NCI-H2081 (cell line): ENCODE results near the gene SGK2.
"Not testable (repeated sequence)": the region's sequence is repeated elsewhere in the genome, so short reads cannot be mapped to it uniquely, and the experiment has no call there.

ENCODE experiments used
- DNase-seq, 2 experiments: peaks; one replicate each; lab custom pipeline; 2025; lab: John Stamatoyannopoulos, UW

SGK2 gene

GRCh38 chr20:43563429-43563828 is 4.6 kb downstream of the SGK2 start:
- DNase-seq, result no peak

DNA sequence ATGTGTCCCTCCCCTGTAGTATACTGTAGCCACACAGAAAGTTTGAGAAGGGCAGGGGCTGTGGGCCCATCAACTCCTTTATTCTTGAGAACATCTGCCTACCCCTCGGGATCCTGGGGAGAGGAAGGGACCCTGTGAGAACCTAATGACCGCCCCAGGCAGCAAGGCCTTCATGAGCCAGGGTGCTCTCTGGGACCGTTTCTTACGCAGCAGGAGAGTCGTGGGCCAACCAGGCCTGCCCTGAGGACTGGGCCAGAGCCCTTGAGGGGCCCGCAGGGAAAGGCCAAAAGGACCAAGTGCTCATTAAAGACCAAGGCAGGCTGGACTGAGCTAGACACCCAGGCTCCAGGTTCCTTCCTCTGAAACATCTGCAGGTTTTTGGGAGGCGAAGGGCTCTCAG is 5.2 kb downstream of the SGK2 start:
- no peak for DNase-seq

DNA sequence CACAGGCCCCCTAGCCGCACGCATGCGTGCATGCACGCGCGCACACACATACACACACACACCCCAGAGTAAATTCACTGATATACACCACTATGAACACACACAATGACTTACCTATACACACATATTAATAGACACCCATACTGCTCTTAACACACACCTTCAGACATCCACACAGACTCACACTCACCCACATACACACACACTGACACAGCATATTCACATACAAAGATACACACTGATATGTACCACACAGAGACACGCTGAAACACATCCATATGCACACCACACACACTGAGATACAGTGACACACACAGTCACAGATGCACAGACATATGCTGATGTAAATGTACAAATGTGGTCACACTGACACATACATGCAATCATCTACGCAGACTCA is 5.6 kb downstream of the SGK2 start:
- DNase-seq, result no peak

GRCh38 chr20:43564993-43565757 is 6.3 kb downstream of the SGK2 start:
- DNase-seq, result no peak

DNA sequence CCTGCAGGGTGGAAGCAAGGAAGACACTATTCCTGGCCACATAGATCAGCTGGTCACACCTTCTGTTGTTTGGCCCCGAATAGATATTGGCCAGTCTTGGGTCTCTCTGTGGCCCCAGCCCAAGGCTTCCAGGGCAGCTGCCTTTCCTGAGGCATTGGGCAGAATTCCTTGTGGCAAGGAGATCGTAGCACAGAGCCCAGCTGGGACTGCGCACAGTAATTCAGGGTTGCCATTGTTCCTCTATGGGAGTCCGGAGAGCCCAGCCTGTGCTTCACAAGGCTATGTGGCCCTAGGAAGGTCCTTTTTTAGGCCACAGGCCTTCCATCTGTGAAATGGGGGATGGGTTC is 6.9 kb downstream of the SGK2 start:
- DNase-seq, result no peak

GRCh38 chr20:43567477-43567876 is 8.7 kb downstream of the SGK2 start:
- DNase-seq, result no peak

DNA sequence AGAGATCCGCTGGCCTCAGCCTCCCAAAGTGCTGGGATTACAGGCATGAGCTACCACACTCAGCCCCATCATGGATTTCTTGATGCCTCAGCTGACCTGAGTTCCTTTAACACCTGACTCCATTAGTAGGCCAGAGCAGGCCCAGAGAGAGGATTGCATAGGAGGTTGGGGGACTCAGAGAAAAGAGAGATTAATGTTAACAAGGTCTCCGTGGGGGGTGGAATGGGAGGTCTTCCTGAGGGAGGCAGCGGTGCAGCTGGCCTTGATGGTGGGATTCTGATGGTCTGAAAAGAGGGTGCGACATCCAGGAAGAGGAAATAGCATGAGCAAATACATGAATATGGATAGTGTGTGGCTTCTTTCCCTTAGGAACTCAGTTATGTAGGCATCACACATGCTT is 9.9 kb downstream of the SGK2 start:
- DNase-seq, result no peak

DNA sequence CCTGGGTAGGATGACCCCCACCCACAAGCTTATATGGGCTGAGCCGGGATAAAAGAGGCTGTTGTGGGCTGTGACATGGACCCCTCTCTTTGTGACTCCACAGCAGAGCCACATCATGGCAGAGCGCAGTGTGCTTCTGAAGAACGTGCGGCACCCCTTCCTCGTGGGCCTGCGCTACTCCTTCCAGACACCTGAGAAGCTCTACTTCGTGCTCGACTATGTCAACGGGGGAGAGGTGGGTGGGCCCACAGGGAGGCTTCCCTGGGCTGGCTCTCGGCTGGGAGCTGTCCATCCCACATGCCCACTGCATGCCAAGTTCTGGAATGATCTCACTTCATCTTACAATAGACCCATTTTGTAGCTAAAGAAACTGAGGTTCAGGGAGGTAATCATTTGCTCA is 10.5 kb downstream of the SGK2 start:
- no peak for DNase-seq

- DNase-seq, result no peak
These were observed 11.7 kb downstream of the SGK2 start for GRCh38 chr20:43570496-43570895.

DNA sequence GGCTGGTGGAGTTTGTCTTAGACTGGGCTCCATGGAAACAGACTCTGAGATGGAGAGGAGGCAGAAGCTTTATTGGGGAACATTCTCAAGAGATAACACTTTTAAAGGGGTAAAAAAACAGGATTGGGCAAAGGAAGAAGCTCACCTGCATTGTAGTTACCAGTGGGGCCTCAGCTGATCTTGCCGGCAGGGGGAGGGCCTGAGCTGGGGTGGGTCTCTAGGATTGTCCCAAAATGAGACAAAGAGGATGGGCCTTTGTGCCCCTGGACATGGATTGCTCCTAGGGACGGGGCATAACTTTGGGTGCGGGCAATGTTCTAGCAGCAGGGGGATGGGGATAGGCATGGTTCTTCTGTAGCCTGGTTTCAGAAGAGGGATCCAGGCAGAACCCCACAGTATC is 12.5 kb downstream of the SGK2 start:
- DNase-seq, result no peak

- no peak for DNase-seq
These were observed 12.9 kb downstream of the SGK2 start for GRCh38 chr20:43571771-43572170.

- no peak for DNase-seq
These were observed 14.1 kb downstream of the SGK2 start for GRCh38 chr20:43572891-43573290.

DNA sequence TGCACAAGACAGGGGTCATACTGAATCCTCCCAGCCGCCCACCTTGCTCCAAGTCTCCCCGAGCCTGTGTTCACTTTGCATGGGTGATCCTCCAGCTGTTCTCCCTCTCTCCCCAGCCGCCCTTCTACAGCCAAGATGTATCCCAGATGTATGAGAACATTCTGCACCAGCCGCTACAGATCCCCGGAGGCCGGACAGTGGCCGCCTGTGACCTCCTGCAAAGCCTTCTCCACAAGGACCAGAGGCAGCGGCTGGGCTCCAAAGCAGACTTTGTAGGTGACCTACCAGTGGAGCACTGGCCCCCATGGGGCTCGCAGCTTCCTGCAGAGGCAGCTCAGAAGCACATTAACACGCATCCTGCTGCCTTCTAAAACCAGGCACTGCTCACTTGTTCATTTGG is 17.3 kb downstream of the SGK2 start:
- no peak for DNase-seq

- no peak for DNase-seq
These were observed 21.3 kb downstream of the SGK2 start for GRCh38 chr20:43579861-43580793.

GRCh38 chr20:43583133-43583864 is 24.5 kb downstream of the SGK2 start:
- DNase-seq, result no peak

GRCh38 chr20:43583982-43584432 is 25.2 kb downstream of the SGK2 start:
- no peak for DNase-seq

DNA sequence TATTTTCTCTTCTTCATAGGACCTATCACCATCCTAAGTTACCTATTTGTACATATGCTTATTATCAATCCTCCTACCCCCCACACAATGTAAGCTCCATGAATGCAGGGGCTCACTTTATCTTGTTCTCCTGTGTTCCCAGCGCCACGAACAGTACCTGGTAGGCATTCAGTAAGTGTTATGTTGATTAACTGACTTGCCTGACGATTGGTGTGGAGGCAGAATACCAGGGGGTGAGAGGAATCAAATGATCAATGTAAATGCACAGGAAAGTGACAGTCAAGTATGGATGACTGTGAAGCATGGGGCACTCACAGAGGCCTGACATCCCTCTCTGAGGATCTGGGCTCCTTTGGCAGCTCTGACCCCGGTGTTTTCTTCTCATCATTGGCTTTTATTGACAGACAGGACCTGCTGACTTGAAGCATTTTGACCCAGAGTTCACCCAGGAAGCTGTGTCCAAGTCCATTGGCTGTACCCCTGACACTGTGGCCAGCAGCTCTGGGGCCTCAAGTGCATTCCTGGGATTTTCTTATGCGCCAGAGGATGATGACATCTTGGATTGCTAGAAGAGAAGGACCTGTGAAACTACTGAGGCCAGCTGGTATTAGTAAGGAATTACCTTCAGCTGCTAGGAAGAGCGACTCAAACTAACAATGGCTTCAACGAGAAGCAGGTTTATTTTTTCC is 25.8 kb downstream of the SGK2 start:
- no peak for DNase-seq

DNA sequence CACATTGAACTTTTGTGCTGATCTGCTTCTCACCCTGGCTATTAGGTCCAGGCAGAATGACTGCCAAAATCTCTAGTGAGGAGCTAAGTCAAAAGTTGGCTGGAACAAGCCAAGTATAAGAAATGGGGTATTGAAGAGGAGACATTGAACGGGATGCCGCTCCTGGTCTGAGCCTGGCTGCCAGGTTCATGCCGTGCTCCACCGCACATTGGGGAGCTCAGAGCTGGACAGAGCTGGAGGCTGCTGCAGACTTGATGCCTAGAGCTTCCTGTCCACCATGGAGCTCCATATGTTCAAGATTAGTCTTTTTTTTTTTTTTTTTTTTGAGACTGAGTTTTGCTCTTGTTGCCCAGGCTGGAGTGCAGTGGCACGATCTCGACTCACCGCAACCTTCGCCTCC is 27.8 kb downstream of the SGK2 start:
- no peak for DNase-seq

DNA sequence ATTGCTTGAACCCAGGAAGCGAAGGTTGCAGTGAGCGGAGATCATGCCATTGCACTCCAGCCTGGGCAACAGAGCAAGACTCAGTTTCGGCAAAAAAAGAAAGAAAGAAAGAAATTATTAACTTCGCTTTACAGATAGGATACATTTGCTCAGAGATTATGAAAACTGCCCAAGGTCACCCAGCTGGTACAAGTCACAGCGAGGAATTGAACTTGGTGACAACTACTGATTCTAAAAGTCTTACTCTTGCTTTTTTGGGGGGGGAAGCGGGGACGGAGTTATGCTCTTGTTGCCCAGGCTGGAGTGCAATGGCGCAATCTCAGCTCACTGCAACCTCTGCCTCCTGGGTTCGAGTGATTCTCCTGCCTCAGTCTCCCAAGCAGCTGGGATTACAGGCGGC is 29.7 kb downstream of the SGK2 start:
- not testable (repeated sequence) for DNase-seq

- peak in 1 of 2 experiments; percentile 35 for DNase-seq
These were observed 31.2 kb downstream of the SGK2 start for GRCh38 chr20:43590036-43590391.

- peak; percentile 89 to 95 for DNase-seq
These were observed 31.8 kb downstream of the SGK2 start, which contains the start of gene IFT52 for GRCh38 chr20:43590392-43591303. Gene IFT52 (plus strand): TSS chr20:43590937. CDS start chr20:43594699, 3,762 bp downstream.
